GM12801 (cell line): ENCODE measurements around the gene SCRN2.

Experiments
- CTCF ChIP-seq: IDR thresholded peaks from one replicate; pipeline ENCODE4 v1.5.1; 2011; ENCODE audit warnings: control low read depth; ENCODE audit not compliant: insufficient read length; ENCODE audit errors: extremely low read depth

SCRN2 gene

GRCh38 chr17:47841488-47842291 is 617 bp upstream of the SCRN2 start:
- TF ChIP-seq CTCF: no peak

- TF ChIP-seq CTCF: no peak
Measured at GRCh38 chr17:47840001-47840741, 902 bp downstream of the SCRN2 start.

GRCh38 chr17:47839071-47839470 is 2.0 kb downstream of the SCRN2 start:
- no peak for TF ChIP-seq CTCF

GRCh38 chr17:47838636-47839035 is 2.4 kb downstream of the SCRN2 start:
- TF ChIP-seq CTCF: no peak

- TF ChIP-seq CTCF: no peak
Measured at GRCh38 chr17:47837401-47838039, 3.6 kb downstream of the SCRN2 start.

- no peak for TF ChIP-seq CTCF
Measured at GRCh38 chr17:47836601-47837000, 4.5 kb downstream of the SCRN2 start.

GRCh38 chr17:47834756-47835155 is 6.3 kb downstream of the SCRN2 start:
- no peak for TF ChIP-seq CTCF
